ENCODE results near the gene RTP3. TPM values are rescaled to one million over a fixed set of nuclear protein-coding genes. Genes with fewer than 3 reads are reported as not detected.

The RTP3 gene
- polyA plus RNA-seq, 1 of the 3 experiments (the other 2 are of a cell fraction), result not detected

DNA sequence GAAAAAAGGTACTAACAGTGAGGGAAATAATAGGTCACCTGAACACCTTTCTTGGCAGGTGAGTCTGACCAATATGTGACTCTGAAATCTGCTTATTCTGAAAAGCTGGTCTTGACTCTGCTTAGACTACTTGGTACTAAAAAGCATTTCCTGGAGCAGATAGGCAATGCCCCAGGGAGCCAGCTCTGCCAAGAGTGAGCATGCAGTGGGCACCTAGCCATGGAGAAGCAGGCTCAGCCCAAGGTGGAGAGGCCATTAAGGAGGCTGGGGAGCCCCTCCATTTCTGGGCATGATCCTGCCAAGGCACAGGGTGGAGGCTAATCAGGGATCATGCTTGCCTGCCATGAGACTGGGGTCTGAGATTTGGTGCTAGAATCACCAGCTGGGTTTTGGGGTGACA is 31.5 kb upstream of the RTP3 start:
- H2AFZ ChIP-seq (ENCODE audit: low read depth), result no peak overlapping the region
- TF ChIP-seq FOXM1 (IDR thresholded peaks at IDR 0.05; ENCODE audit: low read depth) (no peak), POLR2AphosphoS5 (IDR thresholded peaks at IDR 0.05; ENCODE audit: low read depth, low read length) (no peak), TAF1 (IDR thresholded peaks at IDR 0.05; ENCODE audit: borderline replicate concordance, low read depth, low read length) (no peak), EZH2phosphoT487 (IDR thresholded peaks at IDR 0.05; ENCODE audit: borderline replicate concordance, low read depth) (no peak), FOXJ3 (CRISPR knock-in tag; IDR thresholded peaks at IDR 0.05) (no peak)
- TF ChIP-seq, protein P1, sequence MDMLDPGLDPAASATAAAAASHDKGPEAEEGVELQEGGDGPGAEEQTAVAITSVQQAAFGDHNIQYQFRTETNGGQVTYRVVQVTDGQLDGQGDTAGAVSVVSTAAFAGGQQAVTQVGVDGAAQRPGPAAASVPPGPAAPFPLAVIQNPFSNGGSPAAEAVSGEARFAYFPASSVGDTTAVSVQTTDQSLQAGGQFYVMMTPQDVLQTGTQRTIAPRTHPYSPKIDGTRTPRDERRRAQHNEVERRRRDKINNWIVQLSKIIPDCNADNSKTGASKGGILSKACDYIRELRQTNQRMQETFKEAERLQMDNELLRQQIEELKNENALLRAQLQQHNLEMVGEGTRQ (IDR thresholded peaks at IDR 0.05; ENCODE audit: borderline replicate concordance, low read depth, low read length), result no peak
- TF ChIP-seq, protein P2, sequence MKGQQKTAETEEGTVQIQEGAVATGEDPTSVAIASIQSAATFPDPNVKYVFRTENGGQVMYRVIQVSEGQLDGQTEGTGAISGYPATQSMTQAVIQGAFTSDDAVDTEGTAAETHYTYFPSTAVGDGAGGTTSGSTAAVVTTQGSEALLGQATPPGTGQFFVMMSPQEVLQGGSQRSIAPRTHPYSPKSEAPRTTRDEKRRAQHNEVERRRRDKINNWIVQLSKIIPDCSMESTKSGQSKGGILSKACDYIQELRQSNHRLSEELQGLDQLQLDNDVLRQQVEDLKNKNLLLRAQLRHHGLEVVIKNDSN (IDR thresholded peaks at IDR 0.05; ENCODE audit: borderline replicate concordance, low read depth), result no peak
- TF ChIP-seq, protein P3, sequence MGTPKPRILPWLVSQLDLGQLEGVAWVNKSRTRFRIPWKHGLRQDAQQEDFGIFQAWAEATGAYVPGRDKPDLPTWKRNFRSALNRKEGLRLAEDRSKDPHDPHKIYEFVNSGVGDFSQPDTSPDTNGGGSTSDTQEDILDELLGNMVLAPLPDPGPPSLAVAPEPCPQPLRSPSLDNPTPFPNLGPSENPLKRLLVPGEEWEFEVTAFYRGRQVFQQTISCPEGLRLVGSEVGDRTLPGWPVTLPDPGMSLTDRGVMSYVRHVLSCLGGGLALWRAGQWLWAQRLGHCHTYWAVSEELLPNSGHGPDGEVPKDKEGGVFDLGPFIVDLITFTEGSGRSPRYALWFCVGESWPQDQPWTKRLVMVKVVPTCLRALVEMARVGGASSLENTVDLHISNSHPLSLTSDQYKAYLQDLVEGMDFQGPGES (IDR thresholded peaks at IDR 0.05; ENCODE audit: low read depth, low read length), result no peak
- H3K27me3 ChIP-seq (ENCODE audit: insufficient read depth), result peaks cover 25% of the 10 kb centered on the region
- no peaks in the 10 kb centered on the region for H3F3A ChIP-seq (replicated peaks; ENCODE audit: insufficient read depth)
- no peak overlapping the region for H3K9ac ChIP-seq
- no peak overlapping the region for H3K4me2 ChIP-seq
- no peaks in the 10 kb centered on the region for H3K9me2 ChIP-seq
- H3K4me1 ChIP-seq (ENCODE audit: control insufficient read depth in 1 of 2, insufficient read depth in 2 of 2, low read depth in 1 of 2, low read length in 1 of 2), result no peaks in the 10 kb centered on the region; a peak in 1 of 4 replicates
- H4K20me1 ChIP-seq (ENCODE audit: insufficient read depth), result no peaks in the 10 kb centered on the region
- no peak for DNase-seq
- H3K4me3 ChIP-seq (ENCODE audit: low read depth in 2 of 2, low read length in 1 of 2), result no peak overlapping the region
- H3K79me2 ChIP-seq (ENCODE audit: insufficient read depth), result no peaks in the 10 kb centered on the region
- H3K36me3 ChIP-seq (replicated peaks in 1 of 2; ENCODE audit: control insufficient read depth in 1 of 2, insufficient read depth in 2 of 2, low read length in 1 of 2), result no peaks in the 10 kb centered on the region
- ChIA-PET CTCF (interaction anchor here (1.1 kb wide), 1 partner anchor 22 kb away, joined by 3 read pairs; no protein-coding TSS in a partner anchor), POLR2A (no interaction called here)
- H3K27ac ChIP-seq (ENCODE audit: low read depth in 2 of 2, low read length in 1 of 2), result no peak overlapping the region
- H3K9me3 ChIP-seq, result no peaks in the 10 kb centered on the region

DNA sequence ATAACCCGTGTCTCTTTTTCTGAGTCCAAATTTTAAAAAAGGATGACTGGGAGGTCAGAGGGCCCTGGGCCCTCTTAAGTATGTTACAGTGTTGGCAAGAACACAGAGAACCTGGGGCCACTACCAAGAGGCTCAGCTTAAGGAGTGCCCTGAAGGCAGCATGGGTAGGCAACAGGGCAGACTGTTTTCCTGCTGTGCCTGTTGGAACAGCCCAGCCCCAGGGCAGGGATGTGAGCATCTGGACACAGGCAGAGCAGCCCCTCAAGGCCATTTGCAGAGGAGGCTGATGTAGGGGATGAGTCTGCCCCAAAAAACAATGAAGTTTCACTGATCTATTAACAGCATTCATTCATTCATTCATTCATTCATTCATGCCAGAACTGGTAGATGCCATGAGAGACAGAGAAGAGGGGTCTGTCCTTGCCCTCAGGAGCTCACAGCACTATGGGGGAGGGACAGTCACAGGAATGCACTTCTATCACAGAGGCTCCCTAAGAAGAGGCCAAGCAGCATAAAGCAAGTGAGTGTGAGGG is 30.8 kb upstream of the RTP3 start:
- Histone ChIP-seq H3K9me2 (no peaks in the 10 kb centered on the region), H3K9me3 (no peaks in the 10 kb centered on the region), H3K27ac (ENCODE audit: low read depth in 2 of 2, low read length in 1 of 2) (no peak overlapping the region), H3F3A (replicated peaks; ENCODE audit: insufficient read depth) (no peaks in the 10 kb centered on the region), H2AFZ (ENCODE audit: low read depth) (no peak overlapping the region), H3K4me1 (ENCODE audit: control insufficient read depth in 1 of 2, insufficient read depth in 2 of 2, low read depth in 1 of 2, low read length in 1 of 2) (no peaks in the 10 kb centered on the region; a peak in 1 of 4 replicates), H3K9ac (no peak overlapping the region), H3K4me3 (ENCODE audit: low read depth in 2 of 2, low read length in 1 of 2) (no peak overlapping the region), H3K36me3 (replicated peaks in 1 of 2; ENCODE audit: control insufficient read depth in 1 of 2, insufficient read depth in 2 of 2, low read length in 1 of 2) (no peaks in the 10 kb centered on the region), H3K79me2 (ENCODE audit: insufficient read depth) (no peaks in the 10 kb centered on the region), H4K20me1 (ENCODE audit: insufficient read depth) (no peaks in the 10 kb centered on the region), H3K4me2 (no peak overlapping the region), H3K27me3 (ENCODE audit: insufficient read depth) (peaks cover 27% of the 10 kb centered on the region)
- WGBS (ENCODE audit: low lambda C conversion rate), result 8% methylated on average over 1 of the region's 1 CpG
- ChIA-PET CTCF (interaction anchor here (1.1 kb wide), 1 partner anchor 21 kb away, joined by 3 read pairs; no protein-coding TSS in a partner anchor), POLR2A (no interaction called here)
- TF ChIP-seq TAF1 (IDR thresholded peaks at IDR 0.05; ENCODE audit: borderline replicate concordance, low read depth, low read length) (no peak), RAD21 (IDR thresholded peaks at IDR 0.05; ENCODE audit: low read length) (no peak), SIN3A (IDR thresholded peaks at IDR 0.05; ENCODE audit: borderline replicate concordance, low read depth, low read length) (no peak)
- TF ChIP-seq, protein P4, sequence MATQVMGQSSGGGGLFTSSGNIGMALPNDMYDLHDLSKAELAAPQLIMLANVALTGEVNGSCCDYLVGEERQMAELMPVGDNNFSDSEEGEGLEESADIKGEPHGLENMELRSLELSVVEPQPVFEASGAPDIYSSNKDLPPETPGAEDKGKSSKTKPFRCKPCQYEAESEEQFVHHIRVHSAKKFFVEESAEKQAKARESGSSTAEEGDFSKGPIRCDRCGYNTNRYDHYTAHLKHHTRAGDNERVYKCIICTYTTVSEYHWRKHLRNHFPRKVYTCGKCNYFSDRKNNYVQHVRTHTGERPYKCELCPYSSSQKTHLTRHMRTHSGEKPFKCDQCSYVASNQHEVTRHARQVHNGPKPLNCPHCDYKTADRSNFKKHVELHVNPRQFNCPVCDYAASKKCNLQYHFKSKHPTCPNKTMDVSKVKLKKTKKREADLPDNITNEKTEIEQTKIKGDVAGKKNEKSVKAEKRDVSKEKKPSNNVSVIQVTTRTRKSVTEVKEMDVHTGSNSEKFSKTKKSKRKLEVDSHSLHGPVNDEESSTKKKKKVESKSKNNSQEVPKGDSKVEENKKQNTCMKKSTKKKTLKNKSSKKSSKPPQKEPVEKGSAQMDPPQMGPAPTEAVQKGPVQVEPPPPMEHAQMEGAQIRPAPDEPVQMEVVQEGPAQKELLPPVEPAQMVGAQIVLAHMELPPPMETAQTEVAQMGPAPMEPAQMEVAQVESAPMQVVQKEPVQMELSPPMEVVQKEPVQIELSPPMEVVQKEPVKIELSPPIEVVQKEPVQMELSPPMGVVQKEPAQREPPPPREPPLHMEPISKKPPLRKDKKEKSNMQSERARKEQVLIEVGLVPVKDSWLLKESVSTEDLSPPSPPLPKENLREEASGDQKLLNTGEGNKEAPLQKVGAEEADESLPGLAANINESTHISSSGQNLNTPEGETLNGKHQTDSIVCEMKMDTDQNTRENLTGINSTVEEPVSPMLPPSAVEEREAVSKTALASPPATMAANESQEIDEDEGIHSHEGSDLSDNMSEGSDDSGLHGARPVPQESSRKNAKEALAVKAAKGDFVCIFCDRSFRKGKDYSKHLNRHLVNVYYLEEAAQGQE (IDR thresholded peaks at IDR 0.05; ENCODE audit: low read depth, low read length), result no peak
- no peak for DNase-seq
